NCI-H345 (cell line): Measurements from ENCODE around the gene ADD1.
A peak's percentile ranks its signal among the peaks of the same experiment; 100 is the strongest.

Experiments
- DNase-seq: peaks from one replicate; lab custom pipeline; 2025; lab: John Stamatoyannopoulos, UW

ADD1 gene

DNA sequence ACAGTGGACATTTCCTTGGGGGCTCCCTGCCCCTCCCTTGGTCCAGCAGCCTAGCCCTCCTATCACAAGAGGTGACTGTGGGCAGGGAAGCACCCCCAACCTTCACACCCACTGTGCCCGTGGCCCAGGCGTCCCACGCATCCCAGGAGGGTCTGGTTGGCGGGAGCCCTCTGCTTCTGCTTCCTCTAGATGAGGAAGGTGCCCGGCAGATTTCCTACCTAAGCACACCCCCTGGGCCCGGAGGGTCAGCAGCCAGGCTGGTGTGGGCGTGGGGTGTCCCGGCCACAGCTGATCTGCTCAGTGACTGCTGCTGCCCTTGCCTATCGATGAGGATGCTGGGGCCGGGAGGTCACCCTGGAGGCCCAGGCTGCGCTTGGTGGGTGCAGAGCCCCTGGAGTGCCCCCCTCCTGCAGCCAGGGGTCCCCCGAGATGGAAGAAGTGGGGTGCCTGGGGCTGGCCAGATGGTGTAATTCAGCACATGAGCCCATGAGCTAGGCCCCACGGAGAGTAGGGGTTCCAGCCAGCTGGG is 38.6 kb upstream of the ADD1 start:
- no peak for DNase-seq

DNA sequence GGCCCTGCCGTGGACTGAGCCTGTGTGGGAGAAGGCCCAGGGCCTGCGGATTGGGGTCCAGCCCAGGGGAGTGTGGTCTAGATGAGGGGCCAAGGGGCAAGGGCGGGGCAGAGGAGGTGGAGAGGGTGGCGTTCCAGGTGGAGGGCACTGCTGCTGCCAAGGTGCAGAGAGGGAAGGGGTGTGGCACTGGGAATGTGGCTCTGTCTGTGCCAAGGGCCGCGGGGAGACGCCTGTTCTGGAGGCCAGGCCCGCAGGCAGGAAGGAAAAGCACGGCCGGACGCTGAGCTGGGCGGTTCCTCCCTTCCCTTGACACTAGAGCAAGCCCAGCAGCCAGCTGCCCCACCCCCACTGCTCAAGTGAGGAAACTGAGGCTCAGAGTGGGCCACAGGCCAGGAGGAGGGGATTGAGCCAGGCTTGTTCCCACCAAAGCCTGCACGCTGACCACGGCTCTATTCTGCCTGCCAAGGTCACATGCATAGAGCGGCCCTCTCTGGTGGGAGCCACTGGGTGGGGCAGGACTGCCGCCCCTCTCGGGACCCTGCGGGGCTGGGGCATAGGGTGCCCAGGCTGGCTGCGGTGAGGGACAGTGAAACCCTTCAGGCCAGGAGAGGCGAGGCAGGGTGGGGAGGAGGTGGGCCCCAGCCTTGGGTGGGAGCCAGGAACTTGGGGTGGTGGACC is 37.8 kb upstream of the ADD1 start:
- DNase-seq: no peak

DNA sequence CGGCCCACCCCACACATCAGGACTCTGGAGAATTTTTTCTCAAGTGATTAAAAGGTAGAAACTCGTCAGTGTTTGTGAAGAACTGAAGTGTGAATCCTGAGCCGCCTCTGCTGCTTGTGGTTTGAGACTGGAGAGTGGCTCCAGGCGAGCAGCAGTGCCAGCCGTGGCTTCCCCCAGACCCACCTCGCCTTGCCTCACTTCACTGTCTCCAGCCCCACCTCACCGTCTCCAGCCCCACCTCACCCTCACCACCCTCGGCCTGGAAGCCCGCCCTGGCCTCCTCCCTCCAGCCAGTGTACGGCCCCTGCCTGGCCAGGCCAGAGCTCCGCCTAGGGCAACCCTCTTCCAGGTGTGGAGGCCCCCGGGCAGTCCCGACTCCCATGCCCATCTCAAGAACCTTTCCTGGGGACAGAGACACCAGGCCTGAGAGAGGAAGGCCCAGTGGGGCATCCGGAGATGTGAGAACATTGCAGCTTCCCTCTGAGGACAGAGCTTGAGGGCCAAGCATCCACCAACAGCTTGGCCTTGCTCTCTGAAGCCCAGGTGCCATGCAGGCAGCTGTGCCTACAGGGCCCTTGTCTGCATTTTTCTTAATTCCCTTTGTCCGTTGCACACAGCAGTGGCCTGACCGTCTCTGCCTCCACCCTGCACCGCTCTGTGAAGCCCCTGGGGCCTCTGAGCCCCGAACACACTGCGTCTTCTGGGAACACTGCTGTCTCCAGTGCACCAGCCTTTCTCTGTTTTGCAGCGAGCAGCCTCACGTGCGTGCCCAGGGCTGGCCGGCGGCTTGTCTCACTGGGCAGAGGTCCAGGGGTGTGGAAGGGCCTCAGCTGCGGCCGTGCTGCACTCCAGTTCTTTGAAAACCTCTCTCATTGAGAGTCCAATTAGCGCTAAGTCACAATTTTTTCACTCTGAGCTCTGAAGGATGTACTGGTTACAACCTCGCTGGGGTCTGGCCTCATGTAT is 37.0 kb upstream of the ADD1 start:
- no peak for DNase-seq

DNA sequence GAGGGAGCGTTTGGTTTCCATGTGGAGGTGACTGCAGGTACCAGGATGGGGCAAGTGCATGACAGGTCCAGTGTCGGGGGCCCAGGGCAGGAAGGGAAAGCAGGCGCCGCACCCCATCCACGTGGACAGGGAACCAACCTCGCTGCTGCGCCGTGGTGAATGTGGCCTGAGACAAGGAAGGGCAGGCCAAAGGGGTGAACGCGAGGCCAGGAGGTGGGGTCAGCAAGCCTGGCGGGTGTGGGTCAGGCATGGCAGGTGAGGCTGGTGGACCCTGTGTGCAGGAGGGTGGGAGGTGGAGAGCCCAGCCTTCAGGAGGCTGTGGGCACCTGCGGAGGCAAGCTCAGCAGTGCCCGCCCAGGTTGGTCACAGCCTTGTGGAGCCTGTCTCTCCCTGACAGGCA is 36.1 kb upstream of the ADD1 start:
- no peak for DNase-seq

DNA sequence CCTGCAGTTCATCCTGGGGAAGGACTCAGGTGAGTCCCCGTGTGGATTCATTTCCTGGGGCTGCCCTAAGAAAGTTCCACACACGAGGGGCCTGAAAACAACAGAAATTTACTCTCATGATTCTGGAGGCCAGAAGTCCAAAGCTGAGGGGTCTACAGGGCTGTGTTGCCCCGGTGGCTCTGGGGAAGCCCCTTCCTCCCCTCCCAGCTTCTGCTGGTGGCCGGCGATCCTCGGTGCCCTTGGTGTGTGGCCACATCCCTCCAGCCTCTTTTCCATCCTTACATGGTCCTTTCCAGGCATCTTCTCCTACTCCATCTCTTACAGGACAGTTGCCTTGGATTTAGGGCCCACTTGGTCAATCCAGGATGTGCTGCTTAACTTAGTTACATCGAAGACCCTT is 35.6 kb upstream of the ADD1 start:
- no peak for DNase-seq

DNA sequence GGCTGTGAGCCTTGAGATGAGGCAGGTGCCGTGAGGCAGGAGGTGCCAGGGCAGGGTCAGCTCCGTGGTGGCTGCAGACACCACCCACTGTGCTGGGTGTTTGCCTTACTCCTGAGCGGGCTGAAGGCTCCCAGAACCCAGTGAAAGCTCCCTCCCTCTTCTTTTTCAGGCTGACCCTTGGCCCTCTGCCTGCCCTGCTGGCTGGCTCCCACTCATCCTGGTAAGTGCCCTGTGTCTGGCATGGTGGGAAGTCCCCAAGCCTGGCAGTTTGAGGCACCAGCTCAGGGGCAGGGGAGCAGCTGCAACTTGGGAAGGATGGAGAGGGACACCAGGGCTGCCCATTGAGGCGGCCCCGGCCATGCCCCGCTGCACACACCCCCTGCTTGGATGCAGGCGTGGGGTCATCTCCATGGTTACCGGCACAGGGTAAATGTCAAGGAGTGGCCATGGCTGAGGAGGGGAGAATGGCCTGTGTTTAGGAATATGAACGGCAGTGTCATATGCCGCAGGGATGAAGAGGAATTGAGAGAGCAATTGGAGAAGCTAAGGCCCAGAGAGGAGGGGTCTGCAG is 33.9 kb upstream of the ADD1 start:
- no peak for DNase-seq

DNA sequence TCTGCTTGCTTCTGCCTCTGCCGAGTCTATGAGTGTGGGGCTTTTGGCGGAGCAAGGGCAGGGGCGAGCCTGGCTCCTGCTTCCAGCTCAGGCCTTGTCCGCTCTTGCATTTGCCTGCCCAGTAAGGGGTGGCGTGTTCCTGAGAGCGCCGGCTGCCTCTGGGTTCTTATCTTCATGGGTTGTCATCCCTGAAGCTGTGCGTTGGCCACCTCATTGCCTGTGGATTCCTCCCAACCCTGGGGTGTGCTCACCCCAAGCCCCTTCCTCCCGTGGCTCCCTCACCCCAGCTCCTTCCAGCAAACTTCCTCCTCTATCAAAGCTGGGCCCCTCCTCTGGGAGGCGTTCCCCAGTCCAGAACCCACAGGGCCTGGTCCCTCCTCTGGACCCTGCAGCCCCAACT is 33.3 kb upstream of the ADD1 start:
- DNase-seq: no peak

DNA sequence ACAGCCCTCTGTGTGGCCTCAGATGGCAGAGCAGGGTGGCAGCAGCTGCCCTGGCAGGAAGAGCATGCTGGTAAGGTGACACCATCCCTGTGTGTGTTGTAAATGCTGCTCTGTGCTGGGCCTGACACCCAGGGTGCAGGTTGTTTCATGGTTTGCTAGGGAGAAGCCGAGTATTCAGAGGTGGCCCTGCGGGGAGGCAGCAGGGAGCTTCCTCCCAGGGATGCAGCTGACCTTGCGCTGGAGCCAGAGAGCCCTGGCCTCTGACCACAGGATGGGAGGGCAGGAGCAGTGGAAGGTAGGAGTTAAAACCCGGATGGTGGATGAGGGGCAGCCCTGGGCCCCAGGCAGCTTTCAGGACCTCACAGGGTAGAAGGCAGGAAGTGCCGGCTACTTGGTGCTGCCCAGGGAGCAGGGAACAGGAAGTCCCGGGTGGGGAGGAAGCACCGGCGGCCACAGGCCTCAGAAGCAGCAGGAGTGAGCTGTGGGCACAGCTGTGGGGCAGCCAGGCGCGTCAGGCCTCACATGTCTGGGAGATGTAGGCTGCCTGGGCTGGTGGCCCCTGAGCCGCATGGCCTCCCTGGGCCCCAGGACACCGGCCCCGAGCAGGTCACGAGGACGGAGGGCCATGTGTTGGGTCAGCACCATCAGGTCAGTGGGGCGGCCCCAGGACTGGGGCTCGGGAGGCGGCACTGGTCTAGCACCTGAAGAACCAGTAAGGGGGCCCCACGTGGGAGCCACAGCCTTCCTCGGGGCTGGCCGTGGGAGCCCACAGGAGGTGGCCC is 31.6 kb upstream of the ADD1 start:
- peak; percentile 14 for DNase-seq

DNA sequence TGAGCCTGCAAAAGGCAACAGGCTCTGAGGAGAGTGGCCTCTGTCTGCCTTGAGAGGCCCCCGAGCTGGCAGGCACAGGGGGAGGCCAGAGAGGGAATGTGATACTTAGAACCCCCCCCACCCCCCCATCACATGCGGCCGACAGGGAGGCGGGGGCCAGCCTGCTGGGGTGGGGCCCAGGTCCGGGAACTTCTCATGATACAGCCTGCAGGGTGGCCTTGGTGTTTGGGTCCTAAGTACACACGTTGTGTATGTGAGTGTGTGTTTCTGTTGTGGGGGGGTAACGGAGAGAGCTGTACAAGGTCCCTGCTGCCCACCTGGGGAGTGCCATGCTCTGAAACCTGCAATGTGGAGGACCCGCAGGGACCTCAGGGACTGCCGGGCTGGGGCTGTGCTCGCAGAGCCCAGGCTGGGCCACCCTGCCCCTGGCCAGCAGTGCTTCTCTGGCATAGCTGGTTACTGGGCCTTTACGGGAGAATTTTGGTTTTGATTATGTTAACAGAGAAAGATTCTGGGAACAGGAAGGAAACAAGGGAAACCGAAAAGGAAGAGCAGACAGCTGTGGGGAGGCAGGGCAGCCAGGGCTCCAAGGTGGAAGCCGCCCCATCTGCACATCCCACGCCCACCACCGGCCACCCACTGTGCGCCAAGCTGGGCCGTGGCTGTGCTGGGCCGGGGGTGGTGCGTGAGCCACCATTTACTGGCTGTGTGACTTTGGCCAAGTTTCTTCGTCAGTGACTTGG is 30.9 kb upstream of the ADD1 start:
- DNase-seq: no peak

DNA sequence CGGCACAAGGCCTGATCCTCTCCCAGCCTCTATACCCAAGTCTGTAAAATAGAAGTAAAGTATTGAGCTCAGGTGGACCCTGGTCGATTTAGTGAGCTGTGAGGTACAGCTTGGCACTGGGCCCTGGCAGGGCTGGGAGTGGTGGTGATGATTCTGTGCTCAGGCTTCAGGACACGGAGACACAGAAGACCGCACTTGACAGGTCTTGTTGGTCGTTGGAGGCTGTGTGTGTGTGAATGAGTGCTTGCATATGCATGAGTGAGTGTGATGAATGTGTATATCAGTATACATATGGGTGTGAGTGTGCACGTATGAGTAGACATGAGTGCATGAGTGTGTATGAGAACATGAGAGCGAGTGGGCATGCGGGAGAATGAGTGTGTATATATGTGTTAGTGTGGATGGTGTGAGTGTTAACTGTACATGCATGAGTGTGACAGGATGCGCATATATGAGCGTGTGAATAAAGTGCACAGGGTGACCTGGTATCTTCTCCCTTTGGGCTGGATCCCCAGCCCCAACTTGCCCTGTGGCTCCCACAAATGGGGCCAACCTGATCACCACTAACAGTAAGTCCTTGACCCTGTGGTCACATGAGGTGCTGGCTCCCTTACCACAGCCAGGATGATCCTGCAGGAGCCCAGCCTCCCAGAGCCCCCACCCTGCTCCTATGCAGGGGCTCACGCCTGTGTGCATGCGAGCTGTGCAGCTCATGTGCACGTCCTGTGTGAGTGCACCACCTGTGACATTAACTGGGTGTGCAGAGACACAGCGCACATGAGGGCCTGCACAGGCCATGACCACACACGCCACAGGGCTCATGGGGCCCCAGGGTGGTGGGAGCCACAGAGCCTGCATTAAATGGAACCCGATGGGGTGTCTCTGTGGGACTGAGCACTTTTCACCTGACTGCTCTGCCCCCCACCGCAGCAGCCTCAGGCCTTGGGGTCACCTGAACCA is 29.9 kb upstream of the ADD1 start:
- no peak for DNase-seq

DNA sequence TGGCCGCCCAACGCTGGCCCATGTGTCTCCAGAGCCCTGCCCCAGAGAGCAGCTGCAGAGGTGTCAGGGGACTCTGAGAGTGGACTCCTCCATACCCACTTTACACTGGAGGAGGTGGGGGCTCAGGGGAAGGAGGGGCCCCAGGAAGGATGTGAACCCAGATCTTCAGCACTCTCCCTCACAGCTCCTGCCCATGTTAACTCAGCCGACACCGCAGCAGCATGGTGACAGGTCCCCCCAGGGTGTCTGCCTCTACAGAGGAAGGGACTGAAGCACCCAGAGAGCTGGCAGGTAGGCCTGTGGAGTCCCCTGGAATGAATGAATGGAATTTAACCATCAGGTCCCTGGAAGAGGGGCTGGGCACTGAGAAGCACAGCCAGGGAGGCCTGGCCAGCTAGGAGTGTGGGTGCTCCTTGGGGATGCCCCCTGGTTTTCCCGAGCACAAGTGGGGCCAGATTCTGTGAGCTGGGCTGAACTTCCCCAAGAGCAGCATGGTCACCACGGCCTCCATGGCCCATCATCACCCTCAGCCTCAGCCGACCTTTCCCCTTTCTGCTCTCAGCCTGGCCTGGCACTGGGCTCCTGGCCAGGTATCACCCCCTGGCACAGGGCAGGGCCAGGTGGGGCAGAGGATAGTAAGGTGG is 28.9 kb upstream of the ADD1 start:
- DNase-seq: no peak

DNA sequence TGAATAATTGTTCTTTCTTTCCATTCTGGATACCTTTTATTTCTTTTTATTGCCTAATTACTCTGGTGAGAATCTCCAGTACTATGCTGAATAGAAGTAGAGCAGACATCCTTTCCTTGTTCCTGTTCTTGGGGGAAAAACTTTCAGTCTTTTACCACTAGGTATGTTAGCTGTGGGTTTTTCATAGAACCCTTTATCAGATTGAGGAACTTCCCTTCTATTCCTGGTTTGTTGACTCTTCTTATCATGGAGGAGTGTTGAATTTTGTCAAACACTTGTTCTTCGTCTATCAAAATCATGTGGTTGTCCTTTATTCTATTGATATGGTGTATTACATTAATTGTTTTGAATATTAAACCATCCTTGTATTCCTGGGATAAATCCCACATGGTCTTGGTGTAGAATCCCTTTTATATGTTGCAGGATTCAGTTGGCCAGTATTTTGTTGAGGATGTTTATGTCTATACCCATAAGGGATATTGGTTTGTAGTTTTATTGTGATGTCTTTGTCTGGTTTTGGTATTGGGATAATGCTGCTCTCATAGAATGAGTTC is 27.2 kb upstream of the ADD1 start:
- DNase-seq: no peak

DNA sequence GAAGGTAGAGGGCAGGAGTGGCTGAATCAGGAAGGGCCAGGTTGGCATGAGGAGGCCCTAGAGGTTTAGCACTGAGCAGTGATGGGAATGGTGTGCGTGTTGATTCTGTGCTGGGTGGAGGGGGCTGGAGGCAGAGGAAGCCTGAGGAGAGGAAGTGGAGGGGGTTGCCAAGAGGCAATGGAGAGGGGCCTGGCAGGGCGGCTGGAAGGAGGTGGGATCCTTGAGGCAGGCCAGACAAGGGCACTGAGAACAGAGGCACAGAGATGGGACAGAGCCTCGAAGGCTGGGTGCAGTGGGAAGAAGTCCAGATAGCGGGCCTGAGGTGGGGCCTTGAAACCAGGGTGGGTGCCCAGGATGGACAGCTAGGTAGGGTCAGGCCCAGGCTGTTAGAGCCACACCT is 26.5 kb upstream of the ADD1 start:
- no peak for DNase-seq

DNA sequence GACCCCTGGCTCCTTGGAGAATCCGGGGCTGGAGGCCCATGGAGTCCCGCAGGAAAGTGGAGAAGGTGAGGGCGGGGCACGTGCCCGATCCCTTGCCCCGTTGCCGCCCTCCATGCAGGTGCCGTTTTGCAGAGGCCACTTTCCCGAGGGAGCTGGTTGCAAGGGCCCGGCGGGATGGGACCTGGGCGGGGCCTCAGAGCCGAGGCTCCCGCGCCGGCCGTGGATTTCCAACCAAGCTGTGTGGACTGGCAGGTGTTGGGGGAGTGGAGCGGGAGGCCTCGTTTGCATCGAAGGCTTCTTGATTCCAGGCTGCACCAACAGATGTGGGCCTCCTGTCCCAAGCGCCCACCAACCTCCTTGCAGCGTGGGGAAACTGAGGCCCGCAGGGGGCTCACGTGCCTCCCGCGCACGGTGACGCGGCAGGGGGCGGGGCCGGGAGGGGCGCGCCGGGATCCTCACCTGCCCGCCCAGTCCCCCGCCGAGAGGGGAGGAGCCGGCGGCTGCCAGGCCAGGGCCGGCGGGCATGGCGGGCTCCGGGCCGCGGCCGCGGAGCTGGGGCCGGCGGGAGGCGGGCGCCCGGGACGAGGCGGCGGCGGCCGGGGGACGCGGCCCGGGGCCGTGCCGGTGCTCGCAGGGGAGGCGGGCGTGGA is 25.8 kb upstream of the ADD1 start:
- DNase-seq: peak; percentile 63

DNA sequence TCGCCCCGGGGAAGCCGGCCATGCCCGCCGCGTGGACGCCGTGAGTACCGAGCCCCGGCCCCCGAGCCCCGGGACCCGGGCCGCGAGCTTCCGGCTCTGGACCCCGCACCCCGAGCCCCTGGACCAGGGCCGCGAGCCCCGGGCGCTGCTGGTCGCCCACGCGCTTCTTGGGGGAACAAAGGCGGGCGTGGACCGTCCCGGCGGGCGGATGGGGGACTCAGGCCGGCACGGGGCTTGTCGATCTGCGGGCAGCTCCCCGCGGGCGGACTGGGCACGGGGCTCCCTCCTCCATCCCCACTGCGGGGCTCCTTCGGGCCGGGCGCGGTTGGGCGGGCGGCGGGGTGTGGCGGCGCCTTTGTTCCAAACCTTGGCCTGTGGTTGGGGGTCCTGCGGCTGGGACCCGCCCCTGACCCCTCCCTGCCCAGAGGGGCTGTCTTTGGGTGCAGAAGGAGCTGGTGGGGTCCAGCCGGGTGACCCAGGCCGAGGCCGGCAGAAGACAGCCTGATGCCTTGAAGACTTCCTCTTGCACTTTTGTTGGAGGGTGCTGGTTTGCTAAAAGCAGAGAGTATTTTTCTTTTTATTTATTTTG is 25.2 kb upstream of the ADD1 start:
- peak; percentile 28 for DNase-seq

DNA sequence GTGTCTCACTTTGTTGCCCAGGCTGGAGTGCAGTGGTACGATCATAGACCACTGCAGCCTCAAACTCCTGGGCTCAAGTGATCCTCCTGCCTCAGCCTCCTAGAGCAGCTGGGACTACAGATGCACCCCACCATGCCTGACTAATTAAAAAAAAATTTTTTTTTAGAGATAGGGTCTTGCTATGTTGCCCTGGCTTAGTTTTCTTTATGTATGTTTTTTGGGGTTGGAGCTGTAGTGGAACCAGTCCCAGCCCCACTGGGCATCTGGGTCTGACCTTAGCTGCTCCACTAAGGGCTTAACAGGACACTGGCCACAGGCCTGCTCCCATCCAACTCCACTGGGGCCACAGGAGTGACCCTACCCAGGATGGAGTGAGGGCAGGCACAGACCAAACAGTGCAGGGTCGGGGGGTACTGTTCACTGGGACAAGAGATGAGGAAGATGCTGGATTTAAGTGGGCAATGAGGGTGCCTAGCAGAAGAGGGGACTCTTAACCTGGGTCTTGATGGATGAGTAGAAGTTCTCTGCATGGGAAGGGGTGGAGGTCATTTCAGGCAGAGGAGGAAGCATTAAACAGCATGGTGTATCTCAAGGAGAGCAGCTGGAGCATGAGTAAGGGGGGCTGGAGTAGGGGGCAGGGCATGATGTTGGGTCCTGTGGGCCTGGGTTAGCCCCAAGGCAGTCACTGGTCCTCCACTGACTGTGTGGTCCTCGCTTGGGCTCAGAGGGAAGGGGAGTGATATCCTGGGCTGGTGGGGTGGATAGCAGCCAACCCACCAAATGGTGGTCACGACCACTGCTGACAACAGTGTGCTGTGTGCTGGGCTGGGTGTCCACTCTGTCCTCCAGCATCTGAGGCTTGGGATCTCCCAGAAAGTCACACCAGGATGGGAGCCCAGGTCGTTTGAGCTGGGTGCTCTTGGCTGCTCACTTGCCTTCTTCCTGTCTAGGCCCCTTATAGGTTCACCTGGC is 24.1 kb upstream of the ADD1 start:
- no peak for DNase-seq
